ENCODE measurements around the gene HSFX2.

DNA sequence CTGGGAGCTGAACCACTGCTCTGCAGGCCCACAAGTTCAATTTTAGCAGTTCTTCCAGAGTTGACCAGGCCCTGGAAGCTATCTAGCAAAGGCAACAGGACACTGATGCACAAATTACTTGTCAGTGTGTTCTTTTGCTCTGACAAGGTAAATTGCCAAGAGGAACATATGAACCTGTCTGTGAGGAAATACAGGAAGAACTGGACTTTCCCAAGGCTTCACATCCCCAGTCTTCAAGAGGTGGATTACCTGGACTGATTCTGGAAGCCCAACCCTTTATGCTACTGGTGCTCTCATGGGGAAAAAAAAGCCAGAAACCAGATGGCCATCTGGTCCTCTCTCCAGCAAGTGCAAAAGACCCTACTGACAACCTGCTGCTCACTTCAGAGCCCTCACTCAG, 38.4 kb upstream of the HSFX2 start:
- TF ChIP-seq, protein P1, sequence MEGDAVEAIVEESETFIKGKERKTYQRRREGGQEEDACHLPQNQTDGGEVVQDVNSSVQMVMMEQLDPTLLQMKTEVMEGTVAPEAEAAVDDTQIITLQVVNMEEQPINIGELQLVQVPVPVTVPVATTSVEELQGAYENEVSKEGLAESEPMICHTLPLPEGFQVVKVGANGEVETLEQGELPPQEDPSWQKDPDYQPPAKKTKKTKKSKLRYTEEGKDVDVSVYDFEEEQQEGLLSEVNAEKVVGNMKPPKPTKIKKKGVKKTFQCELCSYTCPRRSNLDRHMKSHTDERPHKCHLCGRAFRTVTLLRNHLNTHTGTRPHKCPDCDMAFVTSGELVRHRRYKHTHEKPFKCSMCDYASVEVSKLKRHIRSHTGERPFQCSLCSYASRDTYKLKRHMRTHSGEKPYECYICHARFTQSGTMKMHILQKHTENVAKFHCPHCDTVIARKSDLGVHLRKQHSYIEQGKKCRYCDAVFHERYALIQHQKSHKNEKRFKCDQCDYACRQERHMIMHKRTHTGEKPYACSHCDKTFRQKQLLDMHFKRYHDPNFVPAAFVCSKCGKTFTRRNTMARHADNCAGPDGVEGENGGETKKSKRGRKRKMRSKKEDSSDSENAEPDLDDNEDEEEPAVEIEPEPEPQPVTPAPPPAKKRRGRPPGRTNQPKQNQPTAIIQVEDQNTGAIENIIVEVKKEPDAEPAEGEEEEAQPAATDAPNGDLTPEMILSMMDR (conservative IDR thresholded peaks at IDR 0.05; ENCODE audit: low read length) = no peak
- TF ChIP-seq EZH2phosphoT487 (IDR thresholded peaks at IDR 0.05; ENCODE audit: borderline replicate concordance, low read depth, low read length) = no peak

Data from OCI-LY7 (cell line).